ENCODE data around the gene ZNF385B.

Gene ZNF385B

GRCh38 chr2:179741317-179741716, 120.1 kb downstream of the ZNF385B start:
- FAIRE-seq = no peak

GRCh38 chr2:179729966-179730365, 131.4 kb downstream of the ZNF385B start:
- FAIRE-seq = no peak

- no peak for FAIRE-seq
These were observed 134.8 kb downstream of the ZNF385B start for GRCh38 chr2:179726461-179727180.

- FAIRE-seq = no peak
These were observed 137.0 kb downstream of the ZNF385B start for GRCh38 chr2:179724403-179724802.

- no peak for FAIRE-seq
These were observed 141.1 kb downstream of the ZNF385B start for GRCh38 chr2:179720173-179720772.

- no peak for FAIRE-seq
These were observed 145.5 kb downstream of the ZNF385B start for GRCh38 chr2:179715871-179716270.

- no peak for FAIRE-seq
These were observed 146.2 kb downstream of the ZNF385B start for GRCh38 chr2:179715196-179715595.

- no peak for FAIRE-seq
These were observed 148.6 kb downstream of the ZNF385B start for GRCh38 chr2:179712825-179713224.

GRCh38 chr2:179711375-179711774, 150.0 kb downstream of the ZNF385B start:
- FAIRE-seq = no peak

- no peak for FAIRE-seq
These were observed 157.7 kb downstream of the ZNF385B start for GRCh38 chr2:179703702-179704101.

- FAIRE-seq = no peak
These were observed 158.5 kb downstream of the ZNF385B start for GRCh38 chr2:179702912-179703311.

- no peak for FAIRE-seq
These were observed 159.8 kb downstream of the ZNF385B start for GRCh38 chr2:179701524-179702110.

GRCh38 chr2:179695486-179695885, 165.9 kb downstream of the ZNF385B start:
- FAIRE-seq = no peak

- FAIRE-seq = peak; percentile 10
These were observed 166.4 kb downstream of the ZNF385B start for GRCh38 chr2:179694963-179695362.

GRCh38 chr2:179692610-179693009, 168.8 kb downstream of the ZNF385B start:
- FAIRE-seq = no peak

GRCh38 chr2:179692043-179692442, 169.4 kb downstream of the ZNF385B start:
- FAIRE-seq = no peak

GRCh38 chr2:179691235-179691634, 170.2 kb downstream of the ZNF385B start:
- no peak for FAIRE-seq

- no peak for FAIRE-seq
These were observed 174.6 kb downstream of the ZNF385B start for GRCh38 chr2:179686718-179687342.

- FAIRE-seq = no peak
These were observed 175.3 kb downstream of the ZNF385B start for GRCh38 chr2:179686069-179686468.

- no peak for FAIRE-seq
These were observed 176.3 kb downstream of the ZNF385B start for GRCh38 chr2:179685146-179685545.

GRCh38 chr2:179682756-179683155, 178.7 kb downstream of the ZNF385B start:
- FAIRE-seq = no peak

GRCh38 chr2:179677746-179678505, 183.5 kb downstream of the ZNF385B start:
- no peak for FAIRE-seq

Data from colon (tissue), 2 donors.